Measurements from ENCODE around the gene HADH. TPM values are rescaled to one million over a fixed set of nuclear protein-coding genes. Genes with fewer than 3 reads are reported as not detected.
"Not testable (repeated sequence)": the region's sequence is repeated elsewhere in the genome, so short reads cannot be mapped to it uniquely, and the experiment has no call there.

HADH gene
- total and polyA plus RNA-seq, 7 experiments from 2014 or later: 16.5 to 45.1 (median 30.1) TPM

GRCh38 chr4:108007984-108008383 is 18.3 kb downstream of the HADH start:
- Histone ChIP-seq H3K36me3 (ENCODE audit: control insufficient read depth in 2 of 3, insufficient read depth in 3 of 3, low read length in 3 of 3) (peaks cover 0 to 8% (median 2%) of the 10 kb centered on the region in 3 experiments), H3K27me3 (ENCODE audit: control insufficient read depth in 2 of 2, insufficient read depth in 2 of 2, low read length in 2 of 2) (no peaks in the 10 kb centered on the region), H3K9me3 (ENCODE audit: control insufficient read depth in 2 of 3, low read length in 3 of 3) (no peaks in the 10 kb centered on the region), H3K27ac (ENCODE audit: low read depth, low read length) (no peak overlapping the region), H3K4me3 (ENCODE audit: low read length) (no peak overlapping the region), H3K4me1 (ENCODE audit: control insufficient read depth in 2 of 2, insufficient read depth in 2 of 2, low read length in 2 of 2) (peaks cover 0 to 27% of the 10 kb centered on the region in 2 donors)
- Mint-ChIP-seq H3K27me3 (no peaks in the 10 kb centered on the region), H3K9me3 (peaks cover 0 to 2% (median 0%) of the 10 kb centered on the region in 11 donors), H3K27ac (no peak overlapping the region), H3K4me3 (no peak overlapping the region), H3K4me1 (peaks cover 17 to 59% (median 39%) of the 10 kb centered on the region in 7 donors), H3K36me3 (peaks cover 9 to 30% (median 27%) of the 10 kb centered on the region in 5 donors)
- POLR2A ChIA-PET: no interaction called here
- DNase-seq (no peak), ATAC-seq (no peak)
- intact Hi-C loops (cut with micrococcal nuclease): no loop called here
- CTCF ChIA-PET: no interaction called here

GRCh38 chr4:108008721-108009120 is 19.0 kb downstream of the HADH start:
- Mint-ChIP-seq H3K4me3 (no peak overlapping the region), H3K36me3 (peaks cover 9 to 30% (median 27%) of the 10 kb centered on the region in 5 donors), H3K27me3 (no peaks in the 10 kb centered on the region), H3K4me1 (peaks cover 15 to 52% (median 31%) of the 10 kb centered on the region in 7 donors), H3K27ac (peak overlapping the region in 1 of 9 donors; percentile 81), H3K9me3 (peaks cover 0 to 2% (median 0%) of the 10 kb centered on the region in 11 donors)
- peaks cover 0 to 8% (median 2%) of the 10 kb centered on the region in 3 experiments for H3K36me3 ChIP-seq (ENCODE audit: control insufficient read depth in 2 of 3, insufficient read depth in 3 of 3, low read length in 3 of 3)
- DNase-seq (no peak), ATAC-seq (no peak)
- no peaks in the 10 kb centered on the region for H3K27me3 ChIP-seq (ENCODE audit: control insufficient read depth in 2 of 2, insufficient read depth in 2 of 2, low read length in 2 of 2)
- peaks cover 0 to 20% of the 10 kb centered on the region in 2 donors for H3K4me1 ChIP-seq (ENCODE audit: control insufficient read depth in 2 of 2, insufficient read depth in 2 of 2, low read length in 2 of 2)
- POLR2A ChIA-PET: interaction anchor here (0.6 kb wide), 1 partner anchor 13 kb away, joined by 3 read pairs; no protein-coding TSS in a partner anchor
- H3K27ac ChIP-seq (ENCODE audit: low read depth, low read length): no peak overlapping the region
- intact Hi-C loops (cut with micrococcal nuclease): no loop called here
- CTCF ChIA-PET: no interaction called here
- H3K4me3 ChIP-seq (ENCODE audit: low read length): no peak overlapping the region
- no peaks in the 10 kb centered on the region for H3K9me3 ChIP-seq (ENCODE audit: control insufficient read depth in 2 of 3, low read length in 3 of 3)

- H3K4me1 Mint-ChIP-seq: peaks cover 7 to 40% (median 17%) of the 10 kb centered on the region in 7 donors
- H3K9me3 Mint-ChIP-seq: peaks cover 0 to 2% (median 0%) of the 10 kb centered on the region in 11 donors
- DNase-seq (no peak), ATAC-seq (no peak)
- Histone ChIP-seq H3K4me1 (ENCODE audit: control insufficient read depth in 2 of 2, insufficient read depth in 2 of 2, low read length in 2 of 2) (peaks cover 0 to 9% of the 10 kb centered on the region in 2 donors), H3K9me3 (ENCODE audit: control insufficient read depth in 2 of 3, low read length in 3 of 3) (no peaks in the 10 kb centered on the region), H3K36me3 (ENCODE audit: control insufficient read depth in 2 of 3, insufficient read depth in 3 of 3, low read length in 3 of 3) (peaks cover 0 to 16% (median 2%) of the 10 kb centered on the region in 3 experiments), H3K4me3 (ENCODE audit: low read length) (no peak overlapping the region), H3K27ac (ENCODE audit: low read depth, low read length) (no peak overlapping the region), H3K27me3 (ENCODE audit: control insufficient read depth in 2 of 2, insufficient read depth in 2 of 2, low read length in 2 of 2) (no peaks in the 10 kb centered on the region)
- CTCF ChIA-PET: no interaction called here
- H3K27me3 Mint-ChIP-seq: no peaks in the 10 kb centered on the region
- H3K27ac Mint-ChIP-seq: peak overlapping the region in 2 of 9 donors; percentile 46 to 56
- POLR2A ChIA-PET: no interaction called here
- intact Hi-C loops (cut with micrococcal nuclease): loop anchor here in 1 of 2 donors (10.0 kb wide), 1 partner anchor 755 kb away; the partner anchor contains the start of gene ETNPPL
- peaks cover 9 to 36% (median 32%) of the 10 kb centered on the region in 5 donors for H3K36me3 Mint-ChIP-seq
- H3K4me3 Mint-ChIP-seq: no peak overlapping the region
Observed at GRCh38 chr4:108010167-108010566, 20.5 kb downstream of the HADH start.

DNA sequence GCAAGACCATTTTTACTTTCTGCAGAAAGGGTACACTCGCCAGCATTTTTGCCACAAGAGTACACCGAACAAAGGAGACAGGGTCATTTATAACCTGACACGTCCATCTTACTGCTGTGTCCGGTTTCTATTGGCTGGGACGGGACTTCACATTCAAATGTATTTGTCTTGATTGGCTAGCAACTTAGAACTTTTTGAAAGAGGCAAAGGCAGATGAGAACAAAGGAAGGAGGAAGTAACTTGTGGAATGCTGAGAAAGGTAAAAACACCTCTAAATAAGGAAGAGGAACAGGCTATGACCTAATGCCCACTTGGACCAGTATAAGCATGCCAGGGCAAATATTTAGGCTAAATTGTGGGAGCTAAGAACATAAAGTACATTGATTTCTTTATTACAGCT is 22.7 kb downstream of the HADH start:
- H3K9me3 Mint-ChIP-seq; DNase-seq; H3K4me3 Mint-ChIP-seq; POLR2A ChIA-PET; H3K4me3 ChIP-seq (ENCODE audit: low read length); H3K27me3 ChIP-seq (ENCODE audit: control insufficient read depth in 2 of 2, insufficient read depth in 2 of 2, low read length in 2 of 2); H3K9me3 ChIP-seq (ENCODE audit: control insufficient read depth in 2 of 3, low read length in 3 of 3); H3K27ac ChIP-seq (ENCODE audit: low read depth, low read length); ATAC-seq; H3K27me3 Mint-ChIP-seq; H3K27ac Mint-ChIP-seq; H3K4me1 ChIP-seq (ENCODE audit: control insufficient read depth in 2 of 2, insufficient read depth in 2 of 2, low read length in 2 of 2): not testable (repeated sequence)
- peaks cover 2 to 24% (median 9%) of the 10 kb centered on the region in 7 donors for H3K4me1 Mint-ChIP-seq
- peaks cover 0 to 30% (median 2%) of the 10 kb centered on the region in 3 experiments for H3K36me3 ChIP-seq (ENCODE audit: control insufficient read depth in 2 of 3, insufficient read depth in 3 of 3, low read length in 3 of 3)
- CTCF ChIA-PET: interaction anchor here (1.7 kb wide), 1 partner anchor 119 kb away, joined by 3 read pairs; no protein-coding TSS in a partner anchor
- H3K36me3 Mint-ChIP-seq: peaks cover 9 to 40% (median 36%) of the 10 kb centered on the region in 5 donors
- intact Hi-C loops (cut with micrococcal nuclease): loop anchor here in 1 of 2 donors (10.0 kb wide), 1 partner anchor 752 kb away; the partner anchor contains the start of gene ETNPPL

DNA sequence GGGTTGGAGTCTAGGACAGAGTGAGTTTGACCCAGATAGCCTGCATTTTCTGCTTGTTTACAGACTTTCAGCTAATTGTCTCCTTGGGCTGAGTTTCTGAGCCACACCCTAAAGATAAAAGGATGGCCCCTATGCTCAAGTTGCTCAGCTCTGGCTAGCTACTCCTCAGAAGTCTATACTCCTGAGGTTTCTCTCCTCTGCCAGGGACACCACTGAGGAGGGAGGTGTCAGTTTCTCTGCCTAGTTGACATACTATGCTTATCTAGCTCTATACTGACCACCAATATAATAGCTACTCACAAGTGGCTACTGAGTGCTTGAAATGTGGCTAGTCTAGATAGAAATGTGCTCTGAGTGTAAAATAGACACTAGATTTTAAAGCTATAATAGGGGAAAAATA is 23.6 kb downstream of the HADH start:
- intact Hi-C loops (cut with micrococcal nuclease): loop anchor here in 1 of 2 donors (10.0 kb wide), 1 partner anchor 751 kb away; the partner anchor contains the start of gene ETNPPL
- Mint-ChIP-seq H3K4me3 (no peak overlapping the region), H3K27me3 (no peaks in the 10 kb centered on the region), H3K27ac (peak overlapping the region in 1 of 9 donors; percentile 20), H3K9me3 (peaks cover 0 to 2% (median 0%) of the 10 kb centered on the region in 11 donors), H3K4me1 (peaks cover 2 to 16% (median 4%) of the 10 kb centered on the region in 7 donors), H3K36me3 (peaks cover 9 to 40% (median 35%) of the 10 kb centered on the region in 5 donors)
- DNase-seq (no peak), ATAC-seq (no peak)
- Histone ChIP-seq H3K4me1 (ENCODE audit: control insufficient read depth in 2 of 2, insufficient read depth in 2 of 2, low read length in 2 of 2) (no peaks in the 10 kb centered on the region), H3K9me3 (ENCODE audit: control insufficient read depth in 2 of 3, low read length in 3 of 3) (no peaks in the 10 kb centered on the region), H3K36me3 (ENCODE audit: control insufficient read depth in 2 of 3, insufficient read depth in 3 of 3, low read length in 3 of 3) (peaks cover 0 to 30% (median 2%) of the 10 kb centered on the region in 3 experiments), H3K4me3 (ENCODE audit: low read length) (no peak overlapping the region), H3K27me3 (ENCODE audit: control insufficient read depth in 2 of 2, insufficient read depth in 2 of 2, low read length in 2 of 2) (no peaks in the 10 kb centered on the region), H3K27ac (ENCODE audit: low read depth, low read length) (no peak overlapping the region)
- CTCF ChIA-PET: interaction anchor here (0.9 to 1.4 kb wide), 2 partner anchors 157 to 560 kb away, joined by 3 to 6 read pairs; no protein-coding TSS in a partner anchor
- POLR2A ChIA-PET: interaction anchor here (1.5 kb wide), 1 partner anchor 23 kb away, joined by 8 read pairs; no protein-coding TSS in a partner anchor

DNA sequence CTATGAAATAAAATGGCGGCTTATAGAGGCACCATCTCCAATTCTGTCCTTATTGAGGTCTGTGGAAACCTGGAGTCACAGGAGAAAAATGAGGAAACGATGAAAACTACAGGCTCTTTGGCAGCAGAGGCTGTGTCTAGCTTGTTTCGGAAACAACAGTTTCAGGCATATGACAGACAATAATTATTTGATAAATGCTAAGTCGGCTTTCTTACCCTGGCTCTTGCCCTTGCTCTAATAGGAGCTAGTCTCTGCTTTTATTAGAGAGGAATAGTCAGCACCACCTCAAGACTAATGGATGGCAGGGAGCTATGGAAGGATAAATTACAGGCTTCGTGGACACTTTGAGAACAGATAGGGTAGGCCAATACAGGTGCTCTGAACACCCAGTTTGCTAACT is 24.3 kb downstream of the HADH start:
- H3K27ac Mint-ChIP-seq: no peak overlapping the region
- DNase-seq: no peak
- no peaks in the 10 kb centered on the region for H3K4me1 ChIP-seq (ENCODE audit: control insufficient read depth in 2 of 2, insufficient read depth in 2 of 2, low read length in 2 of 2)
- ATAC-seq: no peak
- H3K27me3 Mint-ChIP-seq: no peaks in the 10 kb centered on the region
- ChIA-PET POLR2A (interaction anchor here (1.2 to 1.5 kb wide), 2 partner anchors 9 to 24 kb away, joined by 3 to 8 read pairs; no protein-coding TSS in a partner anchor), CTCF (interaction anchor here (0.6 to 1.6 kb wide), 7 partner anchors 12 to 1962 kb away, joined by 3 to 6 read pairs (median 3); no protein-coding TSS in a partner anchor)
- peaks cover 0 to 19% (median 6%) of the 10 kb centered on the region in 7 donors for H3K4me1 Mint-ChIP-seq
- intact Hi-C loops (cut with micrococcal nuclease): loop anchor here in 1 of 2 donors (10.0 kb wide), 1 partner anchor 751 kb away; the partner anchor contains the start of gene ETNPPL
- H3K27me3 ChIP-seq (ENCODE audit: control insufficient read depth in 2 of 2, insufficient read depth in 2 of 2, low read length in 2 of 2): no peaks in the 10 kb centered on the region
- peaks cover 9 to 43% (median 32%) of the 10 kb centered on the region in 5 donors for H3K36me3 Mint-ChIP-seq
- H3K4me3 Mint-ChIP-seq: no peak overlapping the region
- peaks cover 0 to 2% (median 0%) of the 10 kb centered on the region in 11 donors for H3K9me3 Mint-ChIP-seq
- H3K27ac ChIP-seq (ENCODE audit: low read depth, low read length): no peak overlapping the region
- H3K9me3 ChIP-seq (ENCODE audit: control insufficient read depth in 2 of 3, low read length in 3 of 3): no peaks in the 10 kb centered on the region
- no peak overlapping the region for H3K4me3 ChIP-seq (ENCODE audit: low read length)
- H3K36me3 ChIP-seq (ENCODE audit: control insufficient read depth in 2 of 3, insufficient read depth in 3 of 3, low read length in 3 of 3): peaks cover 0 to 30% (median 2%) of the 10 kb centered on the region in 3 experiments
